Stimulated activated CD8-positive, alpha-beta memory T cell treated with anti-CD3 and anti-CD28 coated beads, Interleukin-15, amount 100 ng/mL, for 48 hours (primary cell): ENCODE results near the gene LRP3.
A peak's percentile ranks its signal among the peaks of the same experiment; 100 is the strongest.
"Not testable (repeated sequence)": the region's sequence is repeated elsewhere in the genome, so short reads cannot be mapped to it uniquely, and the experiment has no call there.

Experiments used
- DNase-seq, 2 donors: peaks; one replicate each; pipeline ENCODE4 v3.0.0-alpha.2; 2020; ENCODE audit warnings: low read depth in 2 of 2

LRP3 gene

DNA sequence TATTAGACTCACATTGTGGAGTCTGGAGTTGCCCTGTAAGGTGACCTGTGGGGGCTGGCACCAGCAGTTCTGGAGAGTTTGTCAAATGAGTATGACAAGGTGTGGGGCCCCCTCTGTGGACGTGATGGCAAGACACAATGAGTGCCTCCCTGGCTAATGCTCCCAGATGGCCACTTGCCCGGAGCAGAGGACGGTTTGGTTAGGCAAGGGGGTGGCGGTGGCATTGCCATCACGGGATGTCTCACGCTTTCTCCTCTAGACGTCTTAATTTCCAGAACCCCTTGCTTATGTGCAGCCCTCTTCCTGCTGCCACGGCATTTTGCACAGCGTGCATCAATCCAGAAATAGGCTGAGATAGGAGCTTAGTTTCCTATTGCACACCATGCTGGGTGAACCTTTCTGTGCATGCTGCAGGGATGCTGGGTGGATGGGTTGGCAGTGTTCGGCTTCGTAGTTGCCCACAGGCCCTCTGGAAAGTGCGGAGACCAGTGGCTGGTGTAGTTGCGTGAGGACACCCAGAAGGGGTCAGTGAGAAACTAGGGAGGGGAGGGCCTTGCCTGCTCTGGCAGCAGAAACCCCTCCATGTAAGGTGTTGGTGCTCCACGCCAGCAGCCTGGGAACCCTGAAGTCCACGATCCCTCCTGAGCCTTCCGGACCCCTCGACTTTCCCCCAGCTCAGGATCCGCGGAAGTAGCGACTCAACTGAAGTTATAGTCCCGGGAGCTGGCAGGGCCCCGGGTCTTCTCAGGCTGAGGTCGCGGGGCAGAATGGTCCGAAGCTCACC lies 18.1 kb upstream of the LRP3 start:
- no peak for DNase-seq

DNA sequence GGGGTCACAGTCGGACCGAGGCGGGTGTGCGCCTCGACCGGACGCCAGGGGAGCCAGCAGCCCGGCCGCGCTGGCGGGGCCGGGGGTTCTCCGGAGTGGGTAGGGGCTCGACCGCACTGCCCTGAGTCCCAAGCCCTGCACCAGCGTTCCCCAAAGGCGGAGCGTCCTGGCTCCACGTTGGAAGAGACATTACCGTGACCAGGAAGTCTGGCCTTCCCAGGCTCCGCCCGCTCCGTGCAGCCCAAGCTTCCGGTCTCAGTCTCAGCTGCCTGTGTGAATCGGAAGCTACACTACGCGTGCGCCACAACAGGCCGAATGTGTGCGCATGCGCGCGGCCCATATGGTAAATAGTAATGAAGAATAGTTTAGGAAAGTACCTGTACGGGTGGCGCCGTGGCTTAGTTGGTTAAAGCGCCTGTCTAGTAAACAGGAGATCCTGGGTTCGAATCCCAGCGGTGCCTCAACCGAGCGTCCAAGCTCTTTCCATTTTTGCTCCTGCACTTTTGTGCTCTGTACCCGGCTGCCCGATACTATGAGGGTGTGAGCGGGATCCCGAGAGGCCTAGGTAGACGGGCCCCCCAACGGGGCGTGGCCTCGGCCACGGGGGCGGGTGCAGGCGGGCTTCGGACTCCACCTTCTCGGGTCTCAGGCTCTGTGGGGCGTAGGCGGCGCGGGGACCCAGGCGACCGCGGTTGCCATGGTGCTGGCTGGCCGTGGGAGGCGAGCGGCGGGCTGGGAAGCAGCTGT lies 17.3 kb upstream of the LRP3 start:
- DNase-seq = peak; percentile 99

DNA sequence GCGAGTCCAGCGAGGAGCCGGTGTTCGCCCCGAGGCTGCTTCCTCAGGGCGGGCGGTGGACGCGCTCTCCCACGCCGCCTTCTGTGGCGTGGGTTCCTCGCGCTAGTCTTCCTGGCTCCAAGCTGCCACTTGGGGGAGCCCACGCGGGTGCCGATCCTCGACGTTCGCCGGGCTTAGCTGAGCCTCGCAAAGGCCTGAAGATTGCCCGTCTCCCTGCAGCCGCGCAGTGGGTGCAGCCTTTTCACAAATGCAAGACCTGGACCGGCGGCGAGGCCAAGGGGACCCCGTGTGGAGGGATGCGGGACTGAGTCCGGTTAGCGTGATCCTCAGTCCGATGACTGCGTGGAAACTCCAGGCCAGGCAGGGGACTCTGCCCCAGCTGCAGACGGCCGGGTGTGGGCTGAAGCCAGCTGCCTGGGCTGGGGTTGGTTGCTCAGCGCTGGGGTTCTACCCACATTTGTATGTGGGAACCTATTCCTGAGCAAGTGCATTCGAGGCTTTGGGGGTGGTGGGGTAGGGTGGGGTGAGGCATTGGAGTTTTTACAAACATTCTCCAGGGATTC lies 16.6 kb upstream of the LRP3 start:
- DNase-seq = no peak

DNA sequence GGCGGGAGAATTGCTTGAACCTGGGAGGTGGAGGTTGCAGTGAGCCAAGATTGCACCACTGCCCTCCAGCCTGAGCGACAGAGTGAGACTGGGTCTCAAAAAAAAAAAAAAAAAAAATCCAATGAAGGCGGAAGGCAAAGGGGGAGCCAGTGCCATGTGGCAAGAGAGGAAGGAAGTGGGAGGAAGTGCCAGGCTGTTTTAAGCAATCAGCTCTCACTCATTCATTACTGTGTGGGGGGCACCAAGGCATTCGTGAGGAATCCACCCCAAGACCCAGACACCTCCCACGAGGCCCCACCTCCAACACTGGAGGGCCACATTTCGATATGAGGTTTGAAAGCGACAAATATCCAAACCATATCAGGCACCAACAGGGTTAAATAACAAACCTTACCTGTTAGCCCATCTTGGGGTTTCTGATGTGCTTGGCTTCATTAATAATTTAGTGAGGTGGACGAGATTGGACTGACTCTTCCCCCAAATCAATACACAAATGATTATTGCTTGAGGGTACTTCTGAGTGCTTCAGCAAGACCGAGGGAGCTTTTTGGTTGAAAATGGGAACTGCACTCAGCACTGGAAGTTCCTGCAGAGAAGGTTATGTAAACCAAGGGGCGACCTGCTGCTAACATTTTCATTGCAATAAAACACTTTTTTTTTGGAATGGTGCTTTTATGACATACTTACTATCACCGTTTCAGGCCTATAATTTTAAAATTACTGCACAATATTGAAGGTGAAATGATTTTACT lies 7.5 kb upstream of the LRP3 start:
- no peak for DNase-seq

DNA sequence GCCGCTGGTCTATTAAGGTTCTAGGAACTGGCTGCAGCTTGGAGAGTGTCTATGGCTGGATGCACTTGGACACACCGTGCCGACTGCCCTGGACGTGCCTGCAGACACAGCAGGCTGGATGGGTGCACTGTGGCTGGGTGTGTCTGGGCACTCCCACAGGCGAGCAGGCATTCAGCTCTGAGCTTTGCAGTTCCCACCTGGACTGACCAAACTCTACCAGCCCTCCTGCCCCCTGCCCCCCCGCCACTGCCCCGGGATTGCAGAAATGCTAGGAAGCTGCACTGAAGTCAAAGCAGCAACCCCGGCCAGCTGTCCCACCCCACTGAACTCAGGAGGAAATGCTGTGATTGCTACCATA lies 7.0 kb upstream of the LRP3 start:
- DNase-seq = no peak

DNA sequence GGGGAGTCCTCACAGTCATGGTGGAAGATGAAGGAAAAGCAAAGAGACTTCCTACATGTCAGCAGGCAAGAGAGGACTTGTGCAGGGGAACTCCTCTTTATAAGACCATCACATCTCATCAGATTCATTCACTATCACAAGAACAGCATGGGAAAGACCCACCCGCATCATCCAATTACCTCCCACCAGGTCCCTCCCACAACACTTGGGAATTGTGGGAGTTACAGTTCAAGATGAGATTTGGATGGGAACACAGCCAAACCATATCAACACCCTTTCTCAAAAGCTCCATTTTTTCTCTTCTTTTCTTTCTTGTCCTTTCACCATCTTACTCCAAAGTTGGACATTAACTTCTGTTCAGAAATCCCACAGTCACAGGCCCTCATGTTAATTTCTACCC lies 4.7 kb upstream of the LRP3 start:
- no peak for DNase-seq

DNA sequence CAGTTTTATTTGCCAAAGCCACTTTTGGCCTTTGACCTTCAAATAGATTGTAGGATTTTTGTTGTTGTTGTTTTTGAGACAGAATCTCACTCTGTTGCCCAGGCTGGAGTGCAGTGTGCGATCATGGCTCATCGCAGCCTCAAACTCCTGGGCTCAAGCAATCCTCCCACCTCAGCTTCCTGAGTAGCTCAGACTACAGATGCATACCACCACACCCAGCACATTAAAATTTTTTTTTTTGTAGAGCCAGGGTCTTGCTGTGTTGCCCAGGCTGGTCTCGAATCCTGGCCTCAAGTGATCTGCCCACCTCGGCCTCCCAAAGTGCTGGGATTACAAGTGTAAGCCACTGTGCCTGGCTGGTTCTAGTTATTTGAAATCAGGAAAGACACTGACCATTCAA lies 3.0 kb upstream of the LRP3 start:
- DNase-seq = not testable (repeated sequence)

DNA sequence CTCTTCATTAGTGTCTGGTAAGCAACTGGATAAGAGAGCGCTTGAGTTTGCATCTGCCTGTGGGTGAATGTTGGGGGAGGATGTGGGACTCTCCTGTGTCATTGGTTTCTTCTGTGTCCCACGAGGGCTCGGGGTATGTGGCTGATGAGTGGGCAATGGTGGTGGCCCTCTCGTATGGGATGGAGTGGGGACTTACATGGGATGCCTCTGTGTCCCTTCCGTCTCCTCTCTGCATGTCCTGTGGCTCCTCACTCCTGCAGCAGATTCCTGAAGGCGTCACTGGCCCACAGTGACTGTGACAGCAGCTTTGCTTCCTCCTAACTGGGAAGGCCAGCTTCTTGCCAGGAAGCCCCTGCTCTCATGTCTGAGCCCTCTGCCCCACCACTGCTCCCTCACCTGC lies 2.6 kb upstream of the LRP3 start:
- no peak for DNase-seq

DNA sequence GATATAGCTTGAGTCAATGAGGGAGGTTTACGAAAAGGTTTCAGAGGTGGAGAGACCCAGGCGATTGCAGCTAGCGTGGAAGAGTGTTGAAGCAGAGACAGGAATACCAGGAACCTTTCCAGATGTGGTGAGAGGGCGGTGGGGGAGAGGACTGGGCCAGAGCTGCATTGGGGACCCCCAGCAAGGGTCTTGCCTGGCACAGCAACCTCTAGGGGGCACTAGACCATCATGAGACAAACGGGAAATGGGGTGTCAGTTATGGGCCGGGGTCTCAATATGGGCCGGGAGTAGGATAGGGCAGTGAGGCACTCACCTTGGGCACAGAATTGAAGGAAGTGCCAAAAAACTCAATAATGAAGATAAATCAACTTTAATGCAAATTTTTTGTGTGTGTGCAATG lies 2.1 kb upstream of the LRP3 start:
- DNase-seq = no peak

DNA sequence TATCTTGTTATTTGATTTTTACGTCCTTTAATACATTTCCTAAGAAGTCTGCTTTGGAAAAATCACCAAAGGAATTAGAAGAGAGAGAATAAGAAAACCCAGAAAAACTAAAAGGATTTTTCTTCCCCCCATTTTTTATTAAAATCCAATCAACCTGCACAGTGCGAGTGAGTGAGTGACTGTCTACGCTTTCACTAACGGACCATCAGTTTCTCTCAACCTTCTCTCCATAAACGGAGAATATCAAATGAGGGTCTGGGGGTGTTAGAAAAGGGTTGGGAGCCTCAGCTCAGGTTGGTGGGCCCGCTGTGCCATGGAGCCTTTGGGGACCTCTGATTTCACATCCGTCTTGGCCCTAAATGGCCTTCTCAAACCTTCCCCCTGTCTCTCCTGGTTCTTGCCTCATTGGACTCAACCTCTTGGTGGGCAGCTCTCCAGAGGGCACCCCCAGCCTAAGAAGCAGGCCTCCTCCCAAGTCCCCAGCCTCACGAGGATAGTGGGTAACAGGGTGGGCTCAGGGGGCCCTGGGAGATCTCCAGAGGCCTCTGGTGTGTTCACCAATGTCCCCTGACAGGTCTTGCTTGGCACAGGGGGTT lies 763 bp upstream of the LRP3 start:
- DNase-seq = no peak

DNA sequence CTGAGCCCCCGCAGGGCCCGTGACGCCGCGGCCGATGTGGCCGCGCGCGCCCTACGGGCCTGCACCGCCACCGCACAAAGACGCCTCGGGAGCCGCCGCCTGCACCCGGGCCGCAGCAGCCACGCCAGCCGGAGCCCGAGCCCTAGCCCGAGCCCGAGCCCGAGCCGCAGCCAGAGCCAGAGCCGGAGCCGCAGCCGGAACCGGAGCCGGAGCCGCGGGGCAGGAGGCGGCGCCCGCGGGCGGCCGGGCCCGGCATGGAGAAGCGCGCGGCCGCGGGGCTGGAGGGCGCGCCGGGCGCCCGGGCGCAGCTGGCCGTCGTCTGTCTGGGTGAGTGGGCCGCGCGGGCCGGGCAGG lies 379 bp downstream of the LRP3 start:
- no peak for DNase-seq

DNA sequence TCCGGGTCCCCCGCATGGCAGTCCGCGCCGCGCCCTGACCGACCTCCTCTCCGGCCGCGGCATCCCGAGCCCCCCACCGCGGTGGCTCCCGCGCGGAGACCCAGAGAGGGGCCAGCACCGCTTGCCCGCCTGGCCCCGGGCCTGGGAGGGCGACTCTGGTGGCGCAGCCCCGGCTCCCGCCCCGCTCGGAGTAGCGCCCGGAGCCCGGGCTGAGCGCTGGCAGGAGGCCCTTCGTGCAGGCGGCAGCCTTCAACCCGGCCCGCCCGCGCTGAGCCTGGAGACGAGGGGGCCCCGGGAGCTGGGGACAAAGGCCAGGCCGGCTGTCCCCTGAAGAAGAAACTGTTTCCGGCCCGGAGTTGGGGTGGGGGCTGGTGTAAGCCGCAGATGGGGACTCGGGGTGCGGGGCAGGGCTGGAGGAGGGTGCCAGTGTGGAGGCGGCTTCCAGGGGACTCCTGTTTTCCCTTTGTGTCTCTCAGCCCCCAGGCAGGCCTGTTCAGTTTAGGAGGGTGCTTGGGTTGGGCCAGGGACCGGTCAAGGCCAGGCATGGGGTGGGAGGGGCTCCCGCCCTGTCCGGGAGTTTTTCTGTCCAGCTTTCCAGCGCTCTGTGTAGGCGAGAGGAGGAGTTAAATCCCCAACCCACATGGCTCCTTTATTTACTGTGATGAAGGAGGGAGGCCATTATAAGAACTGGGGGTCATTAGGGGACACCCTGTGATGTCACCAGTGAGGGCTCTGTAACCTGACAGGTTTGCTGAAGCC lies 935 bp downstream of the LRP3 start:
- DNase-seq = no peak

DNA sequence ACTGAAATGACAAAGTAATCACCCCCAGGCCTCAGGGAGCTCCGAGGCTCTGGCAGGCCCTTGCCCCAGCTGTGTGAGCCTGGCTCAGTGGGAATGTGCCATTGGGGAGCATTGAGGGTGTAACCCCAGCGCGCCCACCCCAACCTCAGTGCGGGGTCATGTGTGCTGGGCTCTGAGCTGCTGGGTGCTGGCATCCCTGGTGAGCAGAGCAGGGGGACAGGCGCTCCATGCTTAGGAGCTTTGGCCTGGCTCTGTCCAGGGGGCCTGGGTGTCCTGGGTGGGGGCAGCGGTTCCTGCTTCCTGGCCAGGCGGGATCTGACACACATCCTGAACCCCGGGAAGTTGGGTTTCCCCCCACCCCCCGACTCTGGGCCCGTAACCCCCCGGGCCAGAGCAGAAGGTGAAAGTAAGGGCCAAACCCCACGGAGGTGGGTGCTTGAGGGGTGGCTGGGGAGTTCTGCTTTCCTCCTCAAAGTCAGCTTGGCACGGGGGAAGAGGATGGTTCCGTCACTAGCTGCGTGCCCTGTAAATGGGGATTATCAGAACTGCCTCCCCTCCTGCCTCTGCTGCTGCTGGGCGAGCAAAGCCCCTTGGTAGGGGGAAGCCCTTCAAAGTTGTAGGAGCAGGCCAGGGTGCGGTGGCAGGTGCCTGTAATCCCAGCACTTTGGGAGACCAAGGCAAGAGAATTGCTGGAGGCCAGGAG lies 1.7 kb downstream of the LRP3 start:
- DNase-seq = no peak

DNA sequence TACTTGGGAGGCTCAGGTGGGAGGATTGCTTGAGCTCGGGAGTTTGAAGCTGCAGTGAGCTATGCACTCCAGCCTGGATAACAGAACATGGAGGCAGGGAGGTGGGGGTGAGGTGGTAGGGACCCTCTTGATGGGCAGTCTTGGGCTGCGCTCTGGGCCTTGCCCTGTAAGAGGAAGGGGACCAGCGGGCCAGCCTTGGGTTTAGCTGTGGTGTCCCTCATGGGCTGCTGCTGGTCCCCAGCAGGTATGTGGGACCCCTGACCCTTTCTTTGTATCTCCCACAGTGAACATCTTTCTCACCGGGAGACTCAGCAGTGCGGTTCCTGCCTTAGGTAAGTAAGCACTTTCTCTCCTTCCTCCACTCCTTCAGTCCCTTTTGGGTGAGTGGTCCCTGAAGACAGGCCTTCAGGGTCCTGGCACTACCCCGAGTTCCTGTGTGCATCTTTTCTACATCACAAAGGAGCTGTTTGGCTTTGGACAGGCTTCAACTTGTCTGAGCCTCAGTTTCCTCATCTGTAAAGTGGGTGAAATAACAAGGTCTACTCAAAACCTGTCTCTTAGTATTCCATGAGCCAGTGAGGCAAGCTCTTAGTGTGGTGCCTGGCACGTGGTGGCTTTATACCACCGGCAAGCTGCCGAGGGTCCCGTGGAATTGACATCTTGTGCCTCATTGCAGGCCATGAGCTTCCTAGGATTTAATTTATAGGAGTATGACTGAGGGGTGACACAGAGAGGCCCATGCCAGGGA lies 2.5 kb downstream of the LRP3 start:
- DNase-seq = no peak

DNA sequence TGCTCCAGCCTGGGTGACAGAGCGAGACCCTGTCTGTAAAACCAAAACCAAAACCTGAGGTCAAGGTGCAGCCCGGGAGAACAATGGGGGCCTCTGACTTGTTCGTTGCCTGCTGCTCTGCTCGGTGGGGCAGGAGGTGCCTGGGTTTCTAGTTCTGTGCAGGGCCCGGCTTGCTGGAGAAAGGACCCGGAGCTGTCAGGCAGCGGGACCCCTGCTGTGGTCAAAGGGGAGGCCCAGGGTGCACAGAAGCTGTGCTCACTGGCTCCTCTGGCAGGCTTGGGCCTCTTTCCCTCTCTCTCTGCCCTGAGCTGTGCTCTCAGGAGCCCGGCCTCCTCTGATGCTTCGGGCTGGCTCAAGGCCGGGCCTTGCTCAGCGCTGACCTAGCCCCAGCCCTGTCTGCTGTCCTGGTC lies 3.5 kb downstream of the LRP3 start:
- DNase-seq = no peak

DNA sequence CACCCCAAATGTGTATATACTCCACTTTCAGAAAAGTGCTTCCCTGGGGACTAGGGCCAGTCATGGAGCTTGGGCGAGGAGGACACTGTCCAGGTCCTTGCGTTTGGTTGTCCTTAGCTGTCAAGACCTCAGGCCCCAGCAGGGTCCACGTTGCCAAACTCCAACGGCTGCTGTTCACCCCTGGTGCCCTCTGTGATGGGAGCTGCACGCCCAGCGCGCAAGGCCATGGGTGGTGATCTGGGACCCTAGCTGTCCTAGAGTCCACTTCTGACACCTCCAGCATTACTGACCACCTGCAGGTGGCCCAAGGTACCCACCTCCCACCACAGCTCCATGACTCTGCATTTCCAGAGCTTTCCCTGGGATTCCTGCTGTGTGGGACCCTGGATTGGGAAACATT lies 4.0 kb downstream of the LRP3 start:
- DNase-seq = no peak

DNA sequence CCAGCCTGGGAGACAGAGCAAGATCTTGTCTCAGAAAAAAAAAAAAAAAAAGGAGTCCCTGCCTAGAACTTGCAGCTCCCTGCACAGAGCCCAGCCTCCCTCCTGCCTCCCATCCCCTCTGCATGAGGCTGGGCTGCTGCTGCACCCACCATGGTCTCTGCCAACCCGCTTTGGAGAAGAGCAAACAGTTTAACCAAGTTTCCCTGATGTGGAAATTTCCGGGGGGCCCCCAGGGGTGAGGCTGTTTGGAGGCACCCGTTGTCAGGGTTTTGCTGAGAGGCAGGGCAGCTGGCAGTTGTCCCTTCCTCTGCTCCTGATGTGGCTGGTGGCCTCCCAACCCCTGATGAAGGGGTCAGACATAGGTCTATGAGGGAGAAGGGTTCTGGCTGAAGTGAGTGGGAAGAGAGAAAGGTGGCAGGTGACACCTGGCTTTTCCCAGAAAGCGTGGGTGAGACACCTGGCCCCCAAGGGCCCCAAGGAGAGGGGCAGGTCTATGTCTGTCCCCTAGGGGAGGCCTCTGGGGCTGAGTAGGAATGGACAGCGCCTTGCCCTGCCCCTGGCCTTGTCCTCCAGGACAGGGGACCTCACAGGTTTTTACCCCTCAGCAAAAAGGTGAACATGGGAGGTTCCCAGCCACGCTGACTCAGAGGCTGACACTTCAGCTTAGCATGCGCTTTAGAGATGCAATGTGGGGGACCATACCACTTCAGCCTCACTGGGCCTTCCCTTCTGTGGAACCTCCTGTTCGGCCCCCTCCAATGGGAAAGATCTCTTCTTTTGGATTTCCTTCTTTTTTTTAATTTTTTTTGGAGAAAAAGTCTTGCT lies 5.5 kb downstream of the LRP3 start:
- no peak for DNase-seq

DNA sequence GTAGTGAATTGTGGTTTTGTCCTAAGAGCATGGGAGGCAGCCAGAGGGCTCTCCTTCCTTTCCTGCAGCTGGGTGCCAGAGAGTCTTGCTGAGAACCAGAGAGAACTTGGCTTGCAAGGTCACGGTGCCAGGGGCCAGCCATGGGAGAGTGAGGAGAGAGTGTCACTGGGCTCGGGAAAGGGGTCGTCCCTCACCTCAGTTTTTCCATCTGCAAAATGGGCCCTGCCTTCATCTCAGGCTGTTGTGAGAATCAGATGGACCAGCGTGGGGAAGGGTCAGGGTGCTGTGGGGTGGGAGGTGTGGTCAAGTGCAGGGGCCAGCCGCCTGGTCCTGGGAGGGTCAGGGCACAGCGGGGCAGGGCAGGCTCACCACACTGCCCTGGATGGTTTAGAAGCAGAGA lies 7.3 kb downstream of the LRP3 start:
- no peak for DNase-seq

DNA sequence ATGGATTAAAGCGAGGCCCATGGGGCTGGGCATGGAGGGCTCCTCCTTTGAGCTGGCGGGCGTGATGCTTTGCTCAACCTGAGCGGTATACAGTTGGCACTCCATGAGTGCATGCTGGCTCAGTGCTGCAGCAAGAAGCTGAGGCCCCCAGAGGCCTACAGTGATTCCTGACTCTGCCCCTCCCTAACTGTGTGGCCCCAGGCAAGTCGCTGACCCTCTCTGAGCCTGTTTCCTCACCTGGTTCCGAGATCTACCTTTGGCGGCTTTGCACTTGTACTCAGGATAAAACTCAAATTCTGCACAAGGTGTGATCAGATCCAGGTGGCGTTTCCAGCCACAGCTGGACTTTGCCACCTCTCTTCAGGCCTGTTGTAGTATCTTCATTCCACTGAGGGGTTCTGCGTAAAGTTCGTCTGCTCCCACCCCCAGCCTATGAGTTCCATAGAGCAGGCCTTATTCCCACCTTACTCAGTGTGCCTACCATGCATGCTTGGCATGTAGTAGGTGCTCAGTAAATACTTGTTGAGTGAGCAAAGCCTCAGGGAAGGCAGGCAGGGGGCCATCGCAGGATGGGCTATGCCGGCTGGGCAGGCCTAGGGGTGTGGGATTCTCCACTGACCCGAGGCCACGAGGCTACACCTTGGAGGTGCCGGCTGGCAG lies 7.9 kb downstream of the LRP3 start:
- DNase-seq = no peak
